DND-41 (cell line): ENCODE measurements around the gene TOLLIP.

ENCODE experiments used
- ATAC-seq: fragments of 200-7000 bp; cut with Tn5 transposase; 3 replicates; pipeline ENCODE4 v1.9.1; 2021; ENCODE audit warnings: low read depth; ENCODE audit not compliant: insufficient read depth
- DNase-seq: peaks from one replicate; pipeline ENCODE4 v3.0.0-alpha.2; 2020
- H2AFZ ChIP-seq: 2 replicates; pipeline ENCODE4 v1.6.0; 2012; ENCODE audit warnings: low read depth, low read length
- H3K27ac ChIP-seq: 2 replicates; pipeline ENCODE4 v1.5.1; 2012; ENCODE audit warnings: low read length, inconsistent platforms
- H3K27me3 ChIP-seq: fragments of 200-600 bp; sonication (generic); 2 replicates; pipeline ENCODE4 v1.6.0; 2012; ENCODE audit warnings: low read length, mild to moderate bottlenecking, inconsistent platforms; ENCODE audit not compliant: insufficient read depth, poor library complexity
- H3K36me3 ChIP-seq: 2 replicates; pipeline ENCODE4 v1.5.1; 2012; ENCODE audit warnings: low read length, inconsistent platforms; ENCODE audit not compliant: insufficient read depth
- H3K4me1 ChIP-seq: 2 replicates; pipeline ENCODE4 v1.5.1; 2012; ENCODE audit warnings: mild to moderate bottlenecking, low read length; ENCODE audit not compliant: insufficient read depth
- H3K4me2 ChIP-seq: 2 replicates; pipeline ENCODE4 v1.6.0; 2012; ENCODE audit warnings: mild to moderate bottlenecking, moderate library complexity, low read length, inconsistent platforms; ENCODE audit not compliant: insufficient read depth
- H3K4me3 ChIP-seq, 2 experiments: fragments of 200-600 bp in 1 of 2; shearing (Covaris generic) in 1 of 2; 2 replicates each; pipeline ENCODE4 v1.5.1; 2012 to 2016; ENCODE audit warnings: inconsistent platforms in 2 of 2, low read length in 2 of 2, mild to moderate bottlenecking in 2 of 2, low read depth in 1 of 2, moderate library complexity in 1 of 2
- H3K79me2 ChIP-seq: 2 replicates; pipeline ENCODE4 v1.6.0; 2012; ENCODE audit warnings: low read length, inconsistent platforms; ENCODE audit not compliant: insufficient read depth
- H3K9ac ChIP-seq: 2 replicates; pipeline ENCODE4 v1.6.0; 2012; ENCODE audit warnings: low read depth, mild to moderate bottlenecking, inconsistent platforms, low read length, moderate library complexity
- H3K9me3 ChIP-seq: 2 replicates; pipeline ENCODE4 v1.5.1; 2012; ENCODE audit warnings: low read length, moderate library complexity, mild to moderate bottlenecking, inconsistent platforms; ENCODE audit not compliant: insufficient read depth, severe bottlenecking
- H4K20me1 ChIP-seq: 2 replicates; pipeline ENCODE4 v1.6.0; 2012; ENCODE audit warnings: low read length; ENCODE audit not compliant: insufficient read depth
- EZH2 ChIP-seq: IDR thresholded peaks from 3 replicates; pipeline ENCODE4 v1.6.1; 2012; ENCODE audit warnings: borderline replicate concordance, low read depth, mild to moderate bottlenecking, moderate library complexity, low read length, inconsistent platforms; ENCODE audit not compliant: severe bottlenecking
- TF ChIP-seq, protein P1 (sequence below): IDR thresholded peaks from 2 replicates; pipeline ENCODE4 v1.5.1; 2012; ENCODE audit warnings: borderline replicate concordance, low read length, moderate library complexity, mild to moderate bottlenecking; ENCODE audit not compliant: poor library complexity, severe bottlenecking; ENCODE audit errors: extremely low read depth

Gene TOLLIP

DNA sequence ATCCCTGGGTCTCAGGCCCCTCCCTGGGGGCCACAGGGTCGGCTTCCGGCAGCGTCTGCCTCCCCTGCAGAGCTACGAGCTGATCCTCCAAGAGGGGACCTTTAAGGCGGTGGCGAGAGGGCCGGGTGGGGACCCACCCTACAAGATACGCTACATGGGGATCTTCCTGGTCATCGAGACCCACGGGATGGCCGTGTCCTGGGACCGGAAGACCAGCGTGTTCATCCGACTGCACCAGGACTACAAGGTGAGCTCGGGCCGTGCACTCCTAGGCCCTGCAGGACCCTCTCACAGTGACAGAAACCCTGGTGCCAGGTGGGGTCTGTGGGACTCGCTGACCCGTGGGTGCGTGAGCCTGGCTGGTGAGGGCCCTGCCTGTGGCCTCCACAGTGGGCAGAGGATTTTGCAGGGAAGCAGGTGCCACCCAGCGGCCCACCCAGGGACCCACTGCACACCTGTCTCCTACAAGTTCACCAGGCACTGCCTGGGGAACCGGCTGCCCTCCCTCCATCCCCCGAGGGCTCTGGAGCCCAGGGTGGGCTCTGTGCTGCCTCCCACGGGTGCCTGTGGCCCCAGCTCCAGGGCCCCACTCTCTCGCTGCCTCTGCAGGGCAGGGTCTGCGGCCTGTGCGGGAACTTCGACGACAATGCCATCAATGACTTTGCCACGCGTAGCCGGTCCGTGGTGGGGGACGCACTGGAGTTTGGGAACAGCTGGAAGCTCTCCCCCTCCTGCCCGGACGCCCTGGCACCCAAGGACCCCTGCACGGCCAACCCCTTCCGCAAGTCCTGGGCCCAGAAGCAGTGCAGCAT is 72.9 kb downstream of the TOLLIP start:
- Histone ChIP-seq H3K4me1 (no peaks in the 10 kb centered on the region), H2AFZ (no peak overlapping the region), H3K4me2 (no peak overlapping the region), H3K79me2 (no peaks in the 10 kb centered on the region), H3K9me3 (no peaks in the 10 kb centered on the region), H3K9ac (no peak overlapping the region), H3K27ac (no peak overlapping the region), H3K36me3 (no peaks in the 10 kb centered on the region), H3K27me3 (no peaks in the 10 kb centered on the region), H4K20me1 (peaks cover 5% of the 10 kb centered on the region), H3K4me3 (no peak overlapping the region)
- ATAC-seq (no peak), DNase-seq (no peak)
- TF ChIP-seq, protein P1, sequence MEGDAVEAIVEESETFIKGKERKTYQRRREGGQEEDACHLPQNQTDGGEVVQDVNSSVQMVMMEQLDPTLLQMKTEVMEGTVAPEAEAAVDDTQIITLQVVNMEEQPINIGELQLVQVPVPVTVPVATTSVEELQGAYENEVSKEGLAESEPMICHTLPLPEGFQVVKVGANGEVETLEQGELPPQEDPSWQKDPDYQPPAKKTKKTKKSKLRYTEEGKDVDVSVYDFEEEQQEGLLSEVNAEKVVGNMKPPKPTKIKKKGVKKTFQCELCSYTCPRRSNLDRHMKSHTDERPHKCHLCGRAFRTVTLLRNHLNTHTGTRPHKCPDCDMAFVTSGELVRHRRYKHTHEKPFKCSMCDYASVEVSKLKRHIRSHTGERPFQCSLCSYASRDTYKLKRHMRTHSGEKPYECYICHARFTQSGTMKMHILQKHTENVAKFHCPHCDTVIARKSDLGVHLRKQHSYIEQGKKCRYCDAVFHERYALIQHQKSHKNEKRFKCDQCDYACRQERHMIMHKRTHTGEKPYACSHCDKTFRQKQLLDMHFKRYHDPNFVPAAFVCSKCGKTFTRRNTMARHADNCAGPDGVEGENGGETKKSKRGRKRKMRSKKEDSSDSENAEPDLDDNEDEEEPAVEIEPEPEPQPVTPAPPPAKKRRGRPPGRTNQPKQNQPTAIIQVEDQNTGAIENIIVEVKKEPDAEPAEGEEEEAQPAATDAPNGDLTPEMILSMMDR: no peak
- no peak for TF ChIP-seq EZH2

DNA sequence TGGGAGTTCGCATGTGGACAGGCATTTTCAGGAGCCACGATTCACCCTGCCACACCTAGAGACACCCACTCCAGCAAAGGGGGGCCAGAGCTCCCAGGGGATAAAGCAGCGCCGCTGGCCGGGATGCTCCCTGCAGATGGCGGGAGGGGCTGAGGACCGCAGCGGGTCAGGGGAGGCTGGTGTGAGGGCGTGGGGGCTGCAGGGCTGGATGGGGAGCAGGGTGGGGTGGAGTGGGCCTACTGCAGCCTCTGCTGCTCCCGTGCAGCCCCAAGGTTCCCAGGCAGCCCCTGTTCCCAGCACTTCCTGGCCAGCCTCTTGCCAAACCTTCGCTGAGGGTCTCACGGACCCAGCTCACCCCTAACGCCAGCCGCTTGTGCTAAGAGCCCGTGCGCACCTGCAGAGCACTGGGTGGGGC is 73.5 kb downstream of the TOLLIP start:
- Histone ChIP-seq H3K4me2 (no peak overlapping the region), H3K79me2 (no peaks in the 10 kb centered on the region), H3K4me1 (no peaks in the 10 kb centered on the region), H2AFZ (no peak overlapping the region), H3K9me3 (no peaks in the 10 kb centered on the region), H4K20me1 (peaks cover 5% of the 10 kb centered on the region), H3K9ac (no peak overlapping the region), H3K36me3 (no peaks in the 10 kb centered on the region), H3K27ac (no peak overlapping the region), H3K4me3 (no peak overlapping the region), H3K27me3 (no peaks in the 10 kb centered on the region)
- ATAC-seq (no peak), DNase-seq (no peak)
- TF ChIP-seq, protein P1: no peak
- TF ChIP-seq EZH2: no peak

DNA sequence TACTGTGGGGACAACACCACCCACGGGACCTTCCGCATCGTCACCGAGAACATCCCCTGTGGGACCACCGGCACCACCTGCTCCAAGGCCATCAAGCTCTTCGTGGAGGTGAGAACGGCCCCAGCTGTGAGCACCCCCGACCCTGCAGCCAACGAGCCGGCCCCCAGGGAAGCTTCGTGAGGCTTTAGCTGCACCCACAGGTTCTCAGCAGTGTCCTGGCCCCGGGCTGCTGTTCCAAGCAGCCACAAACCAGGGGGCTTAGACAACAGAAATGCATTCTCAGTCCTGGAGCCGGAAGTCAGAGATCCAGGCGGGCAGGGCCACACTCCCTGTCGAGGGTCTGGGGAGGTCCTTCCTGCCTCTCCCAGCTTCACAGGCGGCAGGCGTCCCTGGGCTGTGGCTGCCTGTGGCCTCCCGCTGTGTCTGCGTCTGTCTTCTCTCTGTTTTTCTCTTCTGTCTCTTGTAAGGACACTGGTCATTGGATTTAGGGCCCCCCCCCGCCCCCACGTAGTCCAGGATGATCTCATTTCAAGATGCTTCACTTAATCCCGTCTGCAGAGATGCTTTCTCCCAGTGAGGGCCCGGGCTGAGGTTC is 74.0 kb downstream of the TOLLIP start:
- DNase-seq (no peak), ATAC-seq (no peak)
- H2AFZ ChIP-seq: no peak overlapping the region
- H3K36me3 ChIP-seq: no peaks in the 10 kb centered on the region
- no peak overlapping the region for H3K4me3 ChIP-seq
- H4K20me1 ChIP-seq: peaks cover 5% of the 10 kb centered on the region
- H3K27me3 ChIP-seq: no peaks in the 10 kb centered on the region
- no peaks in the 10 kb centered on the region for H3K79me2 ChIP-seq
- H3K4me2 ChIP-seq: no peak overlapping the region
- no peak overlapping the region for H3K9ac ChIP-seq
- no peak for TF ChIP-seq EZH2
- TF ChIP-seq, protein P1: no peak
- no peaks in the 10 kb centered on the region for H3K9me3 ChIP-seq
- no peak overlapping the region for H3K27ac ChIP-seq
- H3K4me1 ChIP-seq: no peaks in the 10 kb centered on the region
